PFSK-1 (cell line): ENCODE measurements around the gene CYP4F3.

Experiments used
- POLR2AphosphoS5 ChIP-seq: IDR thresholded peaks from 2 replicates; pipeline ENCODE4 v1.6.1; 2012; ENCODE audit warnings: low read depth, mild to moderate bottlenecking, control low read depth, low read length, moderate library complexity
- TAF1 ChIP-seq: IDR thresholded peaks from 2 replicates; pipeline ENCODE4 v1.6.1; 2012; ENCODE audit warnings: low read length, control low read depth, borderline replicate concordance; ENCODE audit not compliant: insufficient read depth
- TF ChIP-seq, protein P1 (sequence below), 2 experiments: IDR thresholded peaks; 2 replicates each; pipeline versions ENCODE4 v1.6.1 to v1.8.0; 2011 to 2012; ENCODE audit warnings: low read depth in 2 of 2, low read length in 2 of 2, control low read depth in 1 of 2, inconsistent platforms in 1 of 2, mild to moderate bottlenecking in 1 of 2, moderate library complexity in 1 of 2; ENCODE audit not compliant: insufficient read depth in 1 of 2

DNA sequence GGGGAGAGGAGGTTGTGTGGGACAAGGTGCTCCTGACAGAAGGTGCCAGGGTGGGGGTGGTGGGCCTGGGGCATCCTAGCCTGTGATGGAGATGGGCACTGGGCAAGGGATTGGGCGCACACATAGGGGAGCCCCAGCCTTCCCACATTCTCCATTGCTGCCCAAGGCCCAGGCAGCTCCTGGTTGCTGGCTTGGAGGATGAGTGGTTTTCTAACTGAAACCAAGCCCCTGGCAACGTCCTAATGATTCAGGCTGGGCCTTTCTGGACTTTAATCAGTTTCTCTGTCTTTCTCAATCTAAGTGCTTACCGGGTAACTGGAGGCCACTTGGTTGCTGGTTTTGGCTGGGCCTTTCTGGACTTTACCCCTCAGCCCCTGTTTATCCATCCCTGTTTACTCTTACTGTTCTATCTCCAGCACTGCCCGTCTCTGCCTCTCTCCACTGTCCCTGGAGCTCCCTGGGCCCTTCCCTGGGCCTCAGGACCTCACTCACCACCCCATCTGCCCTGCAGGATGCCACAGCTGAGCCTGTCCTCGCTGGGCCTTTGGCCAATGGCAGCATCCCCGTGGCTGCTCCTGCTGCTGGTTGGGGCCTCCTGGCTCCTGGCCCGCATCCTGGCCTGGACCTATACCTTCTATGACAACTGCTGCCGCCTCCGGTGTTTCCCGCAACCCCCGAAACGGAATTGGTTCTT, 354 bp downstream of the CYP4F3 start:
- no peak for TF ChIP-seq POLR2AphosphoS5
- TF ChIP-seq, protein P1, sequence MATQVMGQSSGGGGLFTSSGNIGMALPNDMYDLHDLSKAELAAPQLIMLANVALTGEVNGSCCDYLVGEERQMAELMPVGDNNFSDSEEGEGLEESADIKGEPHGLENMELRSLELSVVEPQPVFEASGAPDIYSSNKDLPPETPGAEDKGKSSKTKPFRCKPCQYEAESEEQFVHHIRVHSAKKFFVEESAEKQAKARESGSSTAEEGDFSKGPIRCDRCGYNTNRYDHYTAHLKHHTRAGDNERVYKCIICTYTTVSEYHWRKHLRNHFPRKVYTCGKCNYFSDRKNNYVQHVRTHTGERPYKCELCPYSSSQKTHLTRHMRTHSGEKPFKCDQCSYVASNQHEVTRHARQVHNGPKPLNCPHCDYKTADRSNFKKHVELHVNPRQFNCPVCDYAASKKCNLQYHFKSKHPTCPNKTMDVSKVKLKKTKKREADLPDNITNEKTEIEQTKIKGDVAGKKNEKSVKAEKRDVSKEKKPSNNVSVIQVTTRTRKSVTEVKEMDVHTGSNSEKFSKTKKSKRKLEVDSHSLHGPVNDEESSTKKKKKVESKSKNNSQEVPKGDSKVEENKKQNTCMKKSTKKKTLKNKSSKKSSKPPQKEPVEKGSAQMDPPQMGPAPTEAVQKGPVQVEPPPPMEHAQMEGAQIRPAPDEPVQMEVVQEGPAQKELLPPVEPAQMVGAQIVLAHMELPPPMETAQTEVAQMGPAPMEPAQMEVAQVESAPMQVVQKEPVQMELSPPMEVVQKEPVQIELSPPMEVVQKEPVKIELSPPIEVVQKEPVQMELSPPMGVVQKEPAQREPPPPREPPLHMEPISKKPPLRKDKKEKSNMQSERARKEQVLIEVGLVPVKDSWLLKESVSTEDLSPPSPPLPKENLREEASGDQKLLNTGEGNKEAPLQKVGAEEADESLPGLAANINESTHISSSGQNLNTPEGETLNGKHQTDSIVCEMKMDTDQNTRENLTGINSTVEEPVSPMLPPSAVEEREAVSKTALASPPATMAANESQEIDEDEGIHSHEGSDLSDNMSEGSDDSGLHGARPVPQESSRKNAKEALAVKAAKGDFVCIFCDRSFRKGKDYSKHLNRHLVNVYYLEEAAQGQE (IDR thresholded peaks at IDR 0.05; ENCODE audit: insufficient read depth in 1 of 2, low read depth in 2 of 2, low read length in 2 of 2), result no peak
- no peak for TF ChIP-seq TAF1
